Activated CD8-positive, alpha-beta memory T cell treated with anti-CD3 and anti-CD28 coated beads, Interleukin-2, amount 10 ng/mL, durations not matched to agents 7 days and 5 days (primary cell): Measurements from ENCODE around the gene CCDC195. TPM values are rescaled to one million over a fixed set of nuclear protein-coding genes. Genes with fewer than 3 reads are reported as not detected.

ENCODE experiments used
- ATAC-seq: fragments of 150-1000 bp; cut with Tn5 transposase; one replicate; pipeline ENCODE4 v1.10.0; 2021; ENCODE audit warnings: moderate library complexity
- CTCF ChIA-PET: fragments of 350-600 bp; sonication (Branson Sonifier 250); formaldehyde crosslinking; loops from one replicate; lab custom pipeline; 2021; ENCODE audit warnings: antibody characterized with exemption; lab: Charles Lee
- DNase-seq: peaks from one replicate; pipeline ENCODE4 v3.0.0-alpha.2; 2020
- H3K27ac Mint-ChIP-seq: one replicate; pipeline ENCODE4 v1.8.0; 2021; ENCODE audit warnings: mild to moderate bottlenecking, mixed read lengths
- H3K27me3 Mint-ChIP-seq: one replicate; pipeline ENCODE4 v1.8.0; 2021; ENCODE audit warnings: mixed read lengths
- H3K36me3 Mint-ChIP-seq: one replicate; pipeline ENCODE4 v1.8.0; 2021; ENCODE audit warnings: mild to moderate bottlenecking, mixed read lengths
- H3K4me1 Mint-ChIP-seq: one replicate; pipeline ENCODE4 v1.8.0; 2021; ENCODE audit warnings: mixed read lengths
- H3K4me3 Mint-ChIP-seq: one replicate; pipeline ENCODE4 v1.8.0; 2021; ENCODE audit warnings: mild to moderate bottlenecking, moderate library complexity, mixed read lengths
- H3K9me3 Mint-ChIP-seq: one replicate; pipeline ENCODE4 v1.8.0; 2022; ENCODE audit warnings: low read depth, mixed read lengths
- total RNA-seq, 2 experiments: library from RNA; stranded (reverse); gene quantifications; one replicate each; pipeline ENCODE4 v1.2.3, GENCODE V29; 2021

The CCDC195 gene
- total RNA-seq: not detected

GRCh38 chr2:224716201-224716600, at the start of gene CCDC195:
TSS of gene CCDC195 (minus strand) at chr2:224716365. CDS start at chr2:224716365, 0 bp downstream.
- CTCF ChIA-PET: no interaction called here
- ATAC-seq: no peak

GRCh38 chr2:224764565-224765236, 48.5 kb upstream of the CCDC195 start:
- CTCF ChIA-PET: interaction anchor here (1.3 kb wide), 1 partner anchor 15 kb away, joined by 3 read pairs; no protein-coding TSS in a partner anchor
- ATAC-seq (peak; percentile 23), DNase-seq (no peak)
- H3K9me3 Mint-ChIP-seq: peaks cover 11% of the 10 kb centered on the region
- H3K36me3 Mint-ChIP-seq: peaks cover 91% of the 10 kb centered on the region
- H3K27ac Mint-ChIP-seq: no peak overlapping the region
- H3K27me3 Mint-ChIP-seq: no peaks in the 10 kb centered on the region
- H3K4me1 Mint-ChIP-seq: peaks cover 20% of the 10 kb centered on the region
- H3K4me3 Mint-ChIP-seq: no peak overlapping the region

More at GRCh38 chr2:224716201-224716600, at the start of gene CCDC195:
- no peak within 1 kb of the TSS for H3K27ac Mint-ChIP-seq
- no peaks in the 10 kb centered on the region for H3K36me3 Mint-ChIP-seq
- H3K27me3 Mint-ChIP-seq: peaks cover 11% of the 10 kb centered on the region
- H3K4me3 Mint-ChIP-seq: no peak within 1 kb of the TSS
- no peaks in the 10 kb centered on the region for H3K4me1 Mint-ChIP-seq
- peaks cover 2% of the 10 kb centered on the region for H3K9me3 Mint-ChIP-seq
- no peak for DNase-seq

- H3K27ac Mint-ChIP-seq: no peak overlapping the region
- H3K9me3 Mint-ChIP-seq: peaks cover 24% of the 10 kb centered on the region
- DNase-seq: no peak
- CTCF ChIA-PET: no interaction called here
- no peaks in the 10 kb centered on the region for H3K27me3 Mint-ChIP-seq
- H3K4me1 Mint-ChIP-seq: no peaks in the 10 kb centered on the region
- ATAC-seq: no peak
- no peak overlapping the region for H3K4me3 Mint-ChIP-seq
- H3K36me3 Mint-ChIP-seq: peaks cover 57% of the 10 kb centered on the region
These were observed 41.9 kb upstream of the CCDC195 start for GRCh38 chr2:224757934-224758548.

GRCh38 chr2:224753743-224754540, 37.8 kb upstream of the CCDC195 start:
- Mint-ChIP-seq H3K9me3 (peaks cover 14% of the 10 kb centered on the region), H3K4me3 (no peak overlapping the region), H3K27me3 (peaks cover 4% of the 10 kb centered on the region), H3K36me3 (peaks cover 22% of the 10 kb centered on the region), H3K27ac (no peak overlapping the region), H3K4me1 (no peaks in the 10 kb centered on the region)
- CTCF ChIA-PET: no interaction called here
- ATAC-seq: no peak
- no peak for DNase-seq

- no peak overlapping the region for H3K4me3 Mint-ChIP-seq
- no peak overlapping the region for H3K27ac Mint-ChIP-seq
- H3K36me3 Mint-ChIP-seq: peaks cover 4% of the 10 kb centered on the region
- peaks cover 5% of the 10 kb centered on the region for H3K9me3 Mint-ChIP-seq
- CTCF ChIA-PET: no interaction called here
- H3K4me1 Mint-ChIP-seq: no peaks in the 10 kb centered on the region
- ATAC-seq (no peak), DNase-seq (no peak)
- peaks cover 11% of the 10 kb centered on the region for H3K27me3 Mint-ChIP-seq
These were observed 36.0 kb upstream of the CCDC195 start for GRCh38 chr2:224751996-224752698.

- Mint-ChIP-seq H3K36me3 (no peaks in the 10 kb centered on the region), H3K9me3 (no peaks in the 10 kb centered on the region)
- ATAC-seq: no peak
These were observed 33.0 kb upstream of the CCDC195 start for GRCh38 chr2:224749136-224749535.

GRCh38 chr2:224747765-224748164, 31.6 kb upstream of the CCDC195 start:
- Mint-ChIP-seq H3K9me3 (no peaks in the 10 kb centered on the region), H3K27ac (no peak overlapping the region), H3K4me1 (no peaks in the 10 kb centered on the region), H3K27me3 (peaks cover 19% of the 10 kb centered on the region), H3K36me3 (no peaks in the 10 kb centered on the region), H3K4me3 (no peak overlapping the region)
- DNase-seq (no peak), ATAC-seq (no peak)
- CTCF ChIA-PET: no interaction called here

More at GRCh38 chr2:224749136-224749535, 33.0 kb upstream of the CCDC195 start:
- Mint-ChIP-seq H3K4me3 (no peak overlapping the region), H3K27me3 (peaks cover 19% of the 10 kb centered on the region), H3K4me1 (no peaks in the 10 kb centered on the region), H3K27ac (no peak overlapping the region)
- CTCF ChIA-PET: no interaction called here
- no peak for DNase-seq

GRCh38 chr2:224736227-224736626, 20.1 kb upstream of the CCDC195 start:
- CTCF ChIA-PET: interaction anchor here (0.7 kb wide), 1 partner anchor 743 kb away, joined by 3 read pairs; no protein-coding TSS in a partner anchor
- H3K36me3 Mint-ChIP-seq: no peaks in the 10 kb centered on the region
- no peak for ATAC-seq

GRCh38 chr2:224734949-224735348, 18.8 kb upstream of the CCDC195 start:
- H3K4me3 Mint-ChIP-seq: no peak overlapping the region
- no peaks in the 10 kb centered on the region for H3K4me1 Mint-ChIP-seq
- peaks cover 15% of the 10 kb centered on the region for H3K9me3 Mint-ChIP-seq
- no peak overlapping the region for H3K27ac Mint-ChIP-seq
- CTCF ChIA-PET: no interaction called here
- ATAC-seq (no peak), DNase-seq (no peak)
- H3K36me3 Mint-ChIP-seq: no peaks in the 10 kb centered on the region
- peaks cover 5% of the 10 kb centered on the region for H3K27me3 Mint-ChIP-seq

More at GRCh38 chr2:224736227-224736626, 20.1 kb upstream of the CCDC195 start:
- DNase-seq: no peak
- peaks cover 15% of the 10 kb centered on the region for H3K9me3 Mint-ChIP-seq
- H3K4me1 Mint-ChIP-seq: no peaks in the 10 kb centered on the region
- H3K4me3 Mint-ChIP-seq: no peak overlapping the region
- H3K27me3 Mint-ChIP-seq: peaks cover 3% of the 10 kb centered on the region
- no peak overlapping the region for H3K27ac Mint-ChIP-seq

- H3K9me3 Mint-ChIP-seq: peaks cover 11% of the 10 kb centered on the region
- ATAC-seq: no peak
- H3K36me3 Mint-ChIP-seq: no peaks in the 10 kb centered on the region
- H3K27me3 Mint-ChIP-seq: peaks cover 8% of the 10 kb centered on the region
- H3K27ac Mint-ChIP-seq: no peak overlapping the region
- no peak for DNase-seq
- H3K4me3 Mint-ChIP-seq: no peak overlapping the region
- CTCF ChIA-PET: no interaction called here
- no peaks in the 10 kb centered on the region for H3K4me1 Mint-ChIP-seq
These were observed 15.5 kb upstream of the CCDC195 start for GRCh38 chr2:224731665-224732064.

GRCh38 chr2:224729435-224729834, 13.3 kb upstream of the CCDC195 start:
- ATAC-seq (no peak), DNase-seq (no peak)
- H3K36me3 Mint-ChIP-seq: no peaks in the 10 kb centered on the region
- CTCF ChIA-PET: no interaction called here
- peaks cover 13% of the 10 kb centered on the region for H3K27me3 Mint-ChIP-seq
- peaks cover 3% of the 10 kb centered on the region for H3K9me3 Mint-ChIP-seq
- H3K4me3 Mint-ChIP-seq: no peak overlapping the region
- H3K27ac Mint-ChIP-seq: no peak overlapping the region
- no peaks in the 10 kb centered on the region for H3K4me1 Mint-ChIP-seq

- ATAC-seq (no peak), DNase-seq (no peak)
- peaks cover 7% of the 10 kb centered on the region for H3K27me3 Mint-ChIP-seq
- H3K4me3 Mint-ChIP-seq: no peak overlapping the region
- peaks cover 3% of the 10 kb centered on the region for H3K9me3 Mint-ChIP-seq
- CTCF ChIA-PET: no interaction called here
- no peaks in the 10 kb centered on the region for H3K36me3 Mint-ChIP-seq
- no peak overlapping the region for H3K27ac Mint-ChIP-seq
- no peaks in the 10 kb centered on the region for H3K4me1 Mint-ChIP-seq
These were observed 8.2 kb upstream of the CCDC195 start for GRCh38 chr2:224724331-224724730.

- CTCF ChIA-PET: no interaction called here
- H3K36me3 Mint-ChIP-seq: no peaks in the 10 kb centered on the region
These were observed 7.5 kb upstream of the CCDC195 start for GRCh38 chr2:224723586-224724217.

More at GRCh38 chr2:224723586-224724217, 7.5 kb upstream of the CCDC195 start:
- Mint-ChIP-seq H3K27me3 (peaks cover 5% of the 10 kb centered on the region), H3K4me3 (no peak overlapping the region), H3K4me1 (no peaks in the 10 kb centered on the region), H3K27ac (no peak overlapping the region), H3K9me3 (peaks cover 3% of the 10 kb centered on the region)
- ATAC-seq: no peak
- no peak for DNase-seq
